Measurements from ENCODE around the gene NOL4L. TPM values are rescaled to one million over a fixed set of nuclear protein-coding genes. Genes with fewer than 3 reads are reported as not detected.

The NOL4L gene
- total and polyA plus RNA-seq, 2 experiments from 2014 or later: 38.8 to 39.2 TPM

DNA sequence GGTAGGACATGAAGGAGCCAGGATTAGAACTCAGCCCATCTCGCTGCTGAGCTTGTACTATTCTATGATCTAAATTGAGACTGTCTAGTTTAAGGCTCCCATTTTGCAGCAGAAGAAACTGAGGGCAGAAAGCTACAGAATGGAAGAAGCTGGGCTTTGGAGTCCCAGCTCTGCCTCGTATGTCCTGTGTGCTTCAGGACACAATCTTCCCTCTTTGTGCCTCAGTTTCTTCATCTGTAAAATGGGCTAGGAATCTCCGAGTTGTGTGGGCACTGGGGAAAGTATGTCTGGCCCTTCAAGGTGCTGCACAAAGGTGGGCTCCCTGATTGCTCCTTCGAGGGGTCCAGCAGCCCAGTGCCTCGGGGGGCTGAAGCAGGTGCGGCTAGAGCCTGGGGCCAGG, 20.7 kb downstream of the NOL4L start:
- Histone ChIP-seq H4K20me1 (replicated peaks; ENCODE audit: insufficient read depth) (peaks cover 7% of the 10 kb centered on the region), H3K79me2 (replicated peaks; ENCODE audit: insufficient read depth) (no peaks in the 10 kb centered on the region), H3K27me3 (ENCODE audit: insufficient read depth) (no peaks in the 10 kb centered on the region), H3K36me3 (ENCODE audit: insufficient read depth) (no peaks in the 10 kb centered on the region), H3K4me1 (ENCODE audit: insufficient read depth) (peaks cover 26% of the 10 kb centered on the region), H3K27ac (ENCODE audit: low read depth) (no peak overlapping the region), H2AFZ (peak overlapping the region; percentile 59; the same call in 1 of the 2 replicates), H3K4me2 (no peak overlapping the region), H3K4me3 (no peak overlapping the region), H3K9me2 (ENCODE audit: insufficient read depth) (peaks cover 7% of the 10 kb centered on the region; the same call in 1 of the 2 replicates), H3F3A (replicated peaks; ENCODE audit: low read depth) (peaks cover 21% of the 10 kb centered on the region)
- no peak for TF ChIP-seq ZNF114 (CRISPR knock-in tag; IDR thresholded peaks at IDR 0.05)
- no peak for TF ChIP-seq POLR2AphosphoS5 (IDR thresholded peaks at IDR 0.05; ENCODE audit: low read depth)
- TF ChIP-seq, protein P1, sequence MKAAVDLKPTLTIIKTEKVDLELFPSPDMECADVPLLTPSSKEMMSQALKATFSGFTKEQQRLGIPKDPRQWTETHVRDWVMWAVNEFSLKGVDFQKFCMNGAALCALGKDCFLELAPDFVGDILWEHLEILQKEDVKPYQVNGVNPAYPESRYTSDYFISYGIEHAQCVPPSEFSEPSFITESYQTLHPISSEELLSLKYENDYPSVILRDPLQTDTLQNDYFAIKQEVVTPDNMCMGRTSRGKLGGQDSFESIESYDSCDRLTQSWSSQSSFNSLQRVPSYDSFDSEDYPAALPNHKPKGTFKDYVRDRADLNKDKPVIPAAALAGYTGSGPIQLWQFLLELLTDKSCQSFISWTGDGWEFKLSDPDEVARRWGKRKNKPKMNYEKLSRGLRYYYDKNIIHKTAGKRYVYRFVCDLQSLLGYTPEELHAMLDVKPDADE (IDR thresholded peaks at IDR 0.05): no peak
- TF ChIP-seq, protein P2, sequence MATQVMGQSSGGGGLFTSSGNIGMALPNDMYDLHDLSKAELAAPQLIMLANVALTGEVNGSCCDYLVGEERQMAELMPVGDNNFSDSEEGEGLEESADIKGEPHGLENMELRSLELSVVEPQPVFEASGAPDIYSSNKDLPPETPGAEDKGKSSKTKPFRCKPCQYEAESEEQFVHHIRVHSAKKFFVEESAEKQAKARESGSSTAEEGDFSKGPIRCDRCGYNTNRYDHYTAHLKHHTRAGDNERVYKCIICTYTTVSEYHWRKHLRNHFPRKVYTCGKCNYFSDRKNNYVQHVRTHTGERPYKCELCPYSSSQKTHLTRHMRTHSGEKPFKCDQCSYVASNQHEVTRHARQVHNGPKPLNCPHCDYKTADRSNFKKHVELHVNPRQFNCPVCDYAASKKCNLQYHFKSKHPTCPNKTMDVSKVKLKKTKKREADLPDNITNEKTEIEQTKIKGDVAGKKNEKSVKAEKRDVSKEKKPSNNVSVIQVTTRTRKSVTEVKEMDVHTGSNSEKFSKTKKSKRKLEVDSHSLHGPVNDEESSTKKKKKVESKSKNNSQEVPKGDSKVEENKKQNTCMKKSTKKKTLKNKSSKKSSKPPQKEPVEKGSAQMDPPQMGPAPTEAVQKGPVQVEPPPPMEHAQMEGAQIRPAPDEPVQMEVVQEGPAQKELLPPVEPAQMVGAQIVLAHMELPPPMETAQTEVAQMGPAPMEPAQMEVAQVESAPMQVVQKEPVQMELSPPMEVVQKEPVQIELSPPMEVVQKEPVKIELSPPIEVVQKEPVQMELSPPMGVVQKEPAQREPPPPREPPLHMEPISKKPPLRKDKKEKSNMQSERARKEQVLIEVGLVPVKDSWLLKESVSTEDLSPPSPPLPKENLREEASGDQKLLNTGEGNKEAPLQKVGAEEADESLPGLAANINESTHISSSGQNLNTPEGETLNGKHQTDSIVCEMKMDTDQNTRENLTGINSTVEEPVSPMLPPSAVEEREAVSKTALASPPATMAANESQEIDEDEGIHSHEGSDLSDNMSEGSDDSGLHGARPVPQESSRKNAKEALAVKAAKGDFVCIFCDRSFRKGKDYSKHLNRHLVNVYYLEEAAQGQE (IDR thresholded peaks at IDR 0.05; ENCODE audit: unreplicated experiment): no peak
- TF ChIP-seq, protein P3, sequence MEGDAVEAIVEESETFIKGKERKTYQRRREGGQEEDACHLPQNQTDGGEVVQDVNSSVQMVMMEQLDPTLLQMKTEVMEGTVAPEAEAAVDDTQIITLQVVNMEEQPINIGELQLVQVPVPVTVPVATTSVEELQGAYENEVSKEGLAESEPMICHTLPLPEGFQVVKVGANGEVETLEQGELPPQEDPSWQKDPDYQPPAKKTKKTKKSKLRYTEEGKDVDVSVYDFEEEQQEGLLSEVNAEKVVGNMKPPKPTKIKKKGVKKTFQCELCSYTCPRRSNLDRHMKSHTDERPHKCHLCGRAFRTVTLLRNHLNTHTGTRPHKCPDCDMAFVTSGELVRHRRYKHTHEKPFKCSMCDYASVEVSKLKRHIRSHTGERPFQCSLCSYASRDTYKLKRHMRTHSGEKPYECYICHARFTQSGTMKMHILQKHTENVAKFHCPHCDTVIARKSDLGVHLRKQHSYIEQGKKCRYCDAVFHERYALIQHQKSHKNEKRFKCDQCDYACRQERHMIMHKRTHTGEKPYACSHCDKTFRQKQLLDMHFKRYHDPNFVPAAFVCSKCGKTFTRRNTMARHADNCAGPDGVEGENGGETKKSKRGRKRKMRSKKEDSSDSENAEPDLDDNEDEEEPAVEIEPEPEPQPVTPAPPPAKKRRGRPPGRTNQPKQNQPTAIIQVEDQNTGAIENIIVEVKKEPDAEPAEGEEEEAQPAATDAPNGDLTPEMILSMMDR (conservative IDR thresholded peaks at IDR 0.05; ENCODE audit: low read depth in 2 of 2): no peak
- no peak for TF ChIP-seq EZH2 (IDR thresholded peaks at IDR 0.05; ENCODE audit: low read depth, unreplicated experiment)
- TF ChIP-seq, protein P4, sequence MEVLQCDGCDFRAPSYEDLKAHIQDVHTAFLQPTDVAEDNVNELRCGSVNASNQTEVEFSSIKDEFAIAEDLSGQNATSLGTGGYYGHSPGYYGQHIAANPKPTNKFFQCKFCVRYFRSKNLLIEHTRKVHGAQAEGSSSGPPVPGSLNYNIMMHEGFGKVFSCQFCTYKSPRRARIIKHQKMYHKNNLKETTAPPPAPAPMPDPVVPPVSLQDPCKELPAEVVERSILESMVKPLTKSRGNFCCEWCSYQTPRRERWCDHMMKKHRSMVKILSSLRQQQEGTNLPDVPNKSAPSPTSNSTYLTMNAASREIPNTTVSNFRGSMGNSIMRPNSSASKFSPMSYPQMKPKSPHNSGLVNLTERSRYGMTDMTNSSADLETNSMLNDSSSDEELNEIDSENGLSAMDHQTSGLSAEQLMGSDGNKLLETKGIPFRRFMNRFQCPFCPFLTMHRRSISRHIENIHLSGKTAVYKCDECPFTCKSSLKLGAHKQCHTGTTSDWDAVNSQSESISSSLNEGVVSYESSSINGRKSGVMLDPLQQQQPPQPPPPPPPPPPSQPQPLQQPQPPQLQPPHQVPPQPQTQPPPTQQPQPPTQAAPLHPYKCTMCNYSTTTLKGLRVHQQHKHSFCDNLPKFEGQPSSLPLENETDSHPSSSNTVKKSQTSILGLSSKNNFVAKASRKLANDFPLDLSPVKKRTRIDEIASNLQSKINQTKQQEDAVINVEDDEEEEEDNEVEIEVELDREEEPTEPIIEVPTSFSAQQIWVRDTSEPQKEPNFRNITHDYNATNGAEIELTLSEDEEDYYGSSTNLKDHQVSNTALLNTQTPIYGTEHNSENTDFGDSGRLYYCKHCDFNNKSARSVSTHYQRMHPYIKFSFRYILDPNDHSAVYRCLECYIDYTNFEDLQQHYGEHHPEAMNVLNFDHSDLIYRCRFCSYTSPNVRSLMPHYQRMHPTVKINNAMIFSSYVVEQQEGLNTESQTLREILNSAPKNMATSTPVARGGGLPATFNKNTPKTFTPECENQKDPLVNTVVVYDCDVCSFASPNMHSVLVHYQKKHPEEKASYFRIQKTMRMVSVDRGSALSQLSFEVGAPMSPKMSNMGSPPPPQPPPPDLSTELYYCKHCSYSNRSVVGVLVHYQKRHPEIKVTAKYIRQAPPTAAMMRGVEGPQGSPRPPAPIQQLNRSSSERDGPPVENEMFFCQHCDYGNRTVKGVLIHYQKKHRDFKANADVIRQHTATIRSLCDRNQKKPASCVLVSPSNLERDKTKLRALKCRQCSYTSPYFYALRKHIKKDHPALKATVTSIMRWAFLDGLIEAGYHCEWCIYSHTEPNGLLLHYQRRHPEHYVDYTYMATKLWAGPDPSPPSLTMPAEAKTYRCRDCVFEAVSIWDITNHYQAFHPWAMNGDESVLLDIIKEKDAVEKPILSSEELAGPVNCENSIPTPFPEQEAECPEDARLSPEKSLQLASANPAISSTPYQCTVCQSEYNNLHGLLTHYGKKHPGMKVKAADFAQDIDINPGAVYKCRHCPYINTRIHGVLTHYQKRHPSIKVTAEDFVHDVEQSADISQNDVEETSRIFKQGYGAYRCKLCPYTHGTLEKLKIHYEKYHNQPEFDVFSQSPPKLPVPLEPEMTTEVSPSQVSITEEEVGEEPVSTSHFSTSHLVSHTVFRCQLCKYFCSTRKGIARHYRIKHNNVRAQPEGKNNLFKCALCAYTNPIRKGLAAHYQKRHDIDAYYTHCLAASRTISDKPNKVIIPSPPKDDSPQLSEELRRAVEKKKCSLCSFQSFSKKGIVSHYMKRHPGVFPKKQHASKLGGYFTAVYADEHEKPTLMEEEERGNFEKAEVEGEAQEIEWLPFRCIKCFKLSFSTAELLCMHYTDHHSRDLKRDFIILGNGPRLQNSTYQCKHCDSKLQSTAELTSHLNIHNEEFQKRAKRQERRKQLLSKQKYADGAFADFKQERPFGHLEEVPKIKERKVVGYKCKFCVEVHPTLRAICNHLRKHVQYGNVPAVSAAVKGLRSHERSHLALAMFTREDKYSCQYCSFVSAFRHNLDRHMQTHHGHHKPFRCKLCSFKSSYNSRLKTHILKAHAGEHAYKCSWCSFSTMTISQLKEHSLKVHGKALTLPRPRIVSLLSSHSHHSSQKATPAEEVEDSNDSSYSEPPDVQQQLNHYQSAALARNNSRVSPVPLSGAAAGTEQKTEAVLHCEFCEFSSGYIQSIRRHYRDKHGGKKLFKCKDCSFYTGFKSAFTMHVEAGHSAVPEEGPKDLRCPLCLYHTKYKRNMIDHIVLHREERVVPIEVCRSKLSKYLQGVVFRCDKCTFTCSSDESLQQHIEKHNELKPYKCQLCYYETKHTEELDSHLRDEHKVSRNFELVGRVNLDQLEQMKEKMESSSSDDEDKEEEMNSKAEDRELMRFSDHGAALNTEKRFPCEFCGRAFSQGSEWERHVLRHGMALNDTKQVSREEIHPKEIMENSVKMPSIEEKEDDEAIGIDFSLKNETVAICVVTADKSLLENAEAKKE (CRISPR knock-in tag; IDR thresholded peaks at IDR 0.05): no peak
- no peak for TF ChIP-seq STAT1 (IDR thresholded peaks at IDR 0.05; ENCODE audit: unreplicated experiment)
- no peak for TF ChIP-seq NANOG (IDR thresholded peaks at IDR 0.05; ENCODE audit: borderline replicate concordance)
- peaks cover 32% of the 10 kb centered on the region for H3K4me1 Mint-ChIP-seq
- H3K4me3 Mint-ChIP-seq: no peak overlapping the region
- no peak for ATAC-seq
- H3K27me3 Mint-ChIP-seq (ENCODE audit: insufficient read depth, low read depth, poor library complexity): peaks cover 7% of the 10 kb centered on the region
- H3K36me3 Mint-ChIP-seq (ENCODE audit: low read depth): no peaks in the 10 kb centered on the region; the same call in 2 of the 3 replicates
- DNase-seq (ENCODE audit: low spot score): no peak
- H3K9me3 Mint-ChIP-seq: no peaks in the 10 kb centered on the region; the same call in 2 of the 3 replicates
- H3K27ac Mint-ChIP-seq: no peak overlapping the region

Measured in GM23338 (cell line).